K562 (cell line): ENCODE data around the gene SPATA12. TPM values are rescaled to one million over a fixed set of nuclear protein-coding genes. Genes with fewer than 3 reads are reported as not detected.
A peak's percentile ranks its signal among the peaks of the same experiment; 100 is the strongest.

ENCODE experiments used
- ETV5 ChIP-seq: sonication (generic); formaldehyde crosslinking; IDR thresholded peaks from 2 replicates; pipeline ENCODE4 v1.4.0; 2020; ENCODE audit warnings: low read depth, mild to moderate bottlenecking, missing genetic modification reagents
- HLTF ChIP-seq: fragments of 450-650 bp; IDR thresholded peaks from 2 replicates; pipeline ENCODE4 v1.6.1; 2016
- HNRNPL ChIP-seq: fragments of 200-400 bp; formaldehyde crosslinking; IDR thresholded peaks from 2 replicates; pipeline ENCODE4 v1.6.1; 2017; ENCODE audit warnings: low read depth, mild to moderate bottlenecking, low read length
- ILF3 ChIP-seq: fragments of 450-650 bp; IDR thresholded peaks from 2 replicates; pipeline ENCODE4 v1.6.1; 2018; ENCODE audit warnings: antibody characterized with exemption, mild to moderate bottlenecking, moderate library complexity, borderline replicate concordance
- KDM1A ChIP-seq, 2 experiments: fragments of 450-650 bp; IDR thresholded peaks; 2 replicates each; pipeline ENCODE4 v1.6.1; 2016; ENCODE audit warnings: mild to moderate bottlenecking in 2 of 2
- LCOR ChIP-seq: sonication (generic); formaldehyde crosslinking; IDR thresholded peaks from 2 replicates; pipeline ENCODE4 v1.8.0; 2022; ENCODE audit warnings: mild to moderate bottlenecking, missing genetic modification reagents
- PBX2 ChIP-seq, 2 experiments: IDR thresholded peaks in 1 of 2; conservative IDR thresholded peaks in 1 of 2; 2 replicates each; pipeline ENCODE4 v1.6.1; 2016; ENCODE audit warnings: low read depth in 2 of 2, mild to moderate bottlenecking in 1 of 2, missing compliant biosample characterization in 1 of 2, missing genetic modification characterization in 1 of 2, moderate library complexity in 1 of 2
- PRDM10 ChIP-seq: fragments of 450-650 bp; IDR thresholded peaks from 2 replicates; pipeline ENCODE4 v1.6.1; 2018; ENCODE audit not compliant: partially characterized antibody
- SMARCA5 ChIP-seq: fragments of 450-650 bp; IDR thresholded peaks from 2 replicates; pipeline ENCODE4 v1.6.1; 2016
- SRSF9 ChIP-seq: fragments of 200-400 bp; formaldehyde crosslinking; IDR thresholded peaks from 2 replicates; pipeline ENCODE4 v1.6.1; 2017; ENCODE audit warnings: low read depth, low read length, borderline replicate concordance
- TRIM25 ChIP-seq: fragments of 450-650 bp; IDR thresholded peaks from 2 replicates; pipeline ENCODE4 v1.7.0; 2016; ENCODE audit warnings: borderline replicate concordance
- ZC3H11A ChIP-seq: IDR thresholded peaks from 2 replicates; pipeline ENCODE4 v1.6.1; 2012; ENCODE audit warnings: low read depth, low read length, improper control_type of control experiment
- ZNF431 ChIP-seq: sonication (generic); formaldehyde crosslinking; IDR thresholded peaks from 2 replicates; pipeline ENCODE4 v1.8.0; 2022; ENCODE audit warnings: mild to moderate bottlenecking, missing genetic modification reagents
- polyA plus RNA-seq, 8 experiments: library from polyadenylated mRNA; depleted of rRNA in 4 of 8; stranded (reverse) in 5 of 8; unstranded in 3 of 8; fragments of >200 nt; fragmentation: Nextera tagmentation in 2 of 8; fragmentation: Illumina TruSeq in 1 of 8; extraction: Ambion mirVana in 2 of 8; extraction: Trizol in 1 of 8; gene quantifications; 2 replicates each; pipeline versions ENCODE4 v1.2.1 to v1.2.3, GENCODE V29; 2011 to 2014; ENCODE audit warnings: inconsistent platforms in 1 of 8, missing spikeins in 1 of 8
- total RNA-seq, 7 experiments: library from RNA; depleted of rRNA in 6 of 7; stranded (reverse); fragments of >200 nt in 6 of 7; fragmentation: Illumina TruSeq in 2 of 7; extraction: Trizol in 2 of 7; gene quantifications; 2 replicates each; pipeline versions ENCODE4 v1.2.1 to v1.2.3, GENCODE V29; 2011 to 2021; ENCODE audit warnings: low replicate concordance in 1 of 7

The SPATA12 gene
- total and polyA plus RNA-seq, 9 of the 15 experiments (the other 6 are each of a cell fraction or from before 2014, with no cell fraction given) = not detected

- TF ChIP-seq PBX2 (CRISPR knock-in tag; IDR thresholded peaks at IDR 0.05; ENCODE audit: low read depth) = no peak
- TF ChIP-seq PBX2 (tag; conservative IDR thresholded peaks at IDR 0.05; ENCODE audit: low read depth) = peak; percentile 97
- TF ChIP-seq ETV5 (CRISPR knock-in tag) = no peak
- TF ChIP-seq HLTF = no peak
- no peak for TF ChIP-seq HNRNPL
- TF ChIP-seq TRIM25 = no peak
- TF ChIP-seq KDM1A (IDR thresholded peaks at IDR 0.05) = no peak
- TF ChIP-seq ZC3H11A = no peak
- TF ChIP-seq LCOR (CRISPR knock-in tag) = no peak
- no peak for TF ChIP-seq ILF3
- TF ChIP-seq ZNF431 (CRISPR knock-in tag) = no peak
- no peak for TF ChIP-seq PRDM10
- TF ChIP-seq SMARCA5 = no peak
- TF ChIP-seq SRSF9 = no peak
- TF ChIP-seq, all 486 proteins: peak for 10
Measured at GRCh38 chr3:57048052-57048671, 12.3 kb upstream of the SPATA12 start (continued).
